ENCODE measurements around the gene APLP2.

Gene APLP2

DNA sequence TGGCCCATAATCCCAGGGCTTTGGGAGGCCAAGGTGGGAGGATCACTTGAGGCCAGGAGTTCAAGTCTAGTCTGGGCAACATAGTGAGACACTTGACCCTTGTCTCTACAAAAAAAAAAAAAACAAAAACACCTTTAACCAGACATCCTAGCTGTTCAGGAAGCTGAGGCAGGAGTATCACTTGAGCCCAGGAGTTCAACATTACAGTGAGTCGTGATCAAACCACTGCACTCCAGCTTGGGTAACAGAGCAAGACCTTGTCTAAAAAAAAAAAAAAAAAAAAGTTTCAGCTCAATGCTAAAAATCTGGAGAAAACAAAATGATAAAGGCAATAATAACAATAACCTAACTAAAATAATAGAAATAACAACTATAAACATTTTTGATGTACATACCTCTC lies 22.6 kb upstream of the APLP2 start:
- no peak for DNase-seq (ENCODE audit: extremely low read depth, insufficient read length)
- Histone ChIP-seq H3K36me3 (ENCODE audit: control insufficient read depth, insufficient read depth, low read length) (no peaks in the 10 kb centered on the region), H3K4me3 (replicated peaks; ENCODE audit: low read depth, low read length) (no peak overlapping the region), H3K27me3 (replicated peaks; ENCODE audit: control insufficient read depth, insufficient read depth, low read length) (no peaks in the 10 kb centered on the region)
- TF ChIP-seq, protein P1, sequence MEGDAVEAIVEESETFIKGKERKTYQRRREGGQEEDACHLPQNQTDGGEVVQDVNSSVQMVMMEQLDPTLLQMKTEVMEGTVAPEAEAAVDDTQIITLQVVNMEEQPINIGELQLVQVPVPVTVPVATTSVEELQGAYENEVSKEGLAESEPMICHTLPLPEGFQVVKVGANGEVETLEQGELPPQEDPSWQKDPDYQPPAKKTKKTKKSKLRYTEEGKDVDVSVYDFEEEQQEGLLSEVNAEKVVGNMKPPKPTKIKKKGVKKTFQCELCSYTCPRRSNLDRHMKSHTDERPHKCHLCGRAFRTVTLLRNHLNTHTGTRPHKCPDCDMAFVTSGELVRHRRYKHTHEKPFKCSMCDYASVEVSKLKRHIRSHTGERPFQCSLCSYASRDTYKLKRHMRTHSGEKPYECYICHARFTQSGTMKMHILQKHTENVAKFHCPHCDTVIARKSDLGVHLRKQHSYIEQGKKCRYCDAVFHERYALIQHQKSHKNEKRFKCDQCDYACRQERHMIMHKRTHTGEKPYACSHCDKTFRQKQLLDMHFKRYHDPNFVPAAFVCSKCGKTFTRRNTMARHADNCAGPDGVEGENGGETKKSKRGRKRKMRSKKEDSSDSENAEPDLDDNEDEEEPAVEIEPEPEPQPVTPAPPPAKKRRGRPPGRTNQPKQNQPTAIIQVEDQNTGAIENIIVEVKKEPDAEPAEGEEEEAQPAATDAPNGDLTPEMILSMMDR (IDR thresholded peaks at IDR 0.05; ENCODE audit: insufficient read depth, low read length, poor library complexity, severe bottlenecking): no peak

DNA sequence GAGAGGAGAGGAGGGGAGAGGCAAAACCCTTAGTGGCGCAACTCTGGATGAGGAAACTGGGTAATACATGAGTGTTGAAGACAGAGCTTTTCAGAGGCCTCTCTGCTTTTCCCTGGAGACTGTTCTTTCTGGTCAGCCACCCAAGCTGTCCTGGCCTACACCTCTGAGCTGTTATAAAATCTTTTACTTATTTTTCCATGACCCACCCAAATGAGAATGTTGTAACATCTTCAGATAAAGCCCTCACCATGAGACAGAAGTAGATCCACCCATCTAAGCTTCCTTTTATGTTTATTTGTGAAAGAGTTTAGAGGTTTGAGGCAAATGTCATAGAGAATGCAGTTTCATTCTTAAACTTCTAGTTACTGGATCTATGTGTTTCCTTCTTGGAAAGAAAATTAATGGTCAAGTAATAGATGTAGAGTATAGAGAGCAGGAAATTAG lies 20.3 kb upstream of the APLP2 start:
- TF ChIP-seq, protein P1 (IDR thresholded peaks at IDR 0.05; ENCODE audit: insufficient read depth, low read length, poor library complexity, severe bottlenecking): no peak
- no peaks in the 10 kb centered on the region for H3K27me3 ChIP-seq (replicated peaks; ENCODE audit: control insufficient read depth, insufficient read depth, low read length)
- no peak for DNase-seq (ENCODE audit: extremely low read depth, insufficient read length)
- H3K4me3 ChIP-seq (replicated peaks; ENCODE audit: low read depth, low read length): no peak overlapping the region
- H3K36me3 ChIP-seq (ENCODE audit: control insufficient read depth, insufficient read depth, low read length): no peaks in the 10 kb centered on the region

DNA sequence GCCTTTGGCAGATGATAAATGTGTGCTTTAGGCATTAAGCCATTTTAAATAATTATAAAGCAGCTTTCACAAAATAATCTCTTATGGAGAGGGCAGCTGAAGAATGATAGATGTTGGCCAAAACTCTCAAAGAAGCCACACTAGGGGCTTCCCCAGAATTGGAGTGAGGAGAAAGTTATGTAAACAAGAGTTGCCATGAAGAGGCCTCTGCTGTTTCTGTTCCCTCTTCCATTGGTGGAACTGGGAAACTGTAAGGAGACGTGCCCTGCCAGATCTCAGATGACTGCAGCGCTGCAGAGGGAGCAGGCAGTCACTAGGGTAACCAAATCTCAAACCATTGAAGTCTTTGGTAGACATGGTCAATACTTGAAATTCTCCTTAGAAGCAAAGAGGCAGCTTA lies 19.4 kb upstream of the APLP2 start:
- Histone ChIP-seq H3K4me3 (replicated peaks; ENCODE audit: low read depth, low read length) (no peak overlapping the region), H3K27me3 (replicated peaks; ENCODE audit: control insufficient read depth, insufficient read depth, low read length) (no peaks in the 10 kb centered on the region), H3K36me3 (ENCODE audit: control insufficient read depth, insufficient read depth, low read length) (no peaks in the 10 kb centered on the region)
- TF ChIP-seq, protein P1 (IDR thresholded peaks at IDR 0.05; ENCODE audit: insufficient read depth, low read length, poor library complexity, severe bottlenecking): no peak
- DNase-seq (ENCODE audit: extremely low read depth, insufficient read length): no peak

DNA sequence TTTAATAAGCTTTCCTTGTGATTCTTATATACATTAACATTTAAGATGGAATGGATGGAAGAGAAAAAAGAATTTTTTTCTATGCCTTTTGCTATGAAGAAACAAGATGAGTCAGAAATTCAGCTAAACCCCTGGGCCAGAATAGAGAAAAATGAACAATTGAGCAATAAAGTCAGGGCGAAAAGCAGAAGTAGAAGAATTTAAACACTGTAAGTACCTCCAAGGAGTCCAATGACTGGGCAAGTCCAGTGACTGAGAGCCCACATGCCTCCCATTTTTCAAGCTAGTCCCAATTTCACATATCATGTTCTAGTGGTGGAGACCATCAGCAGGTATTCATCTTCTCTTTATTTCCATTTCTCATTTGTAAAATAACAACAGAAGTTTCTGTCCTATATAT lies 18.6 kb upstream of the APLP2 start:
- Histone ChIP-seq H3K4me3 (replicated peaks; ENCODE audit: low read depth, low read length) (no peak overlapping the region), H3K27me3 (replicated peaks; ENCODE audit: control insufficient read depth, insufficient read depth, low read length) (no peaks in the 10 kb centered on the region), H3K36me3 (ENCODE audit: control insufficient read depth, insufficient read depth, low read length) (no peaks in the 10 kb centered on the region)
- TF ChIP-seq, protein P1 (IDR thresholded peaks at IDR 0.05; ENCODE audit: insufficient read depth, low read length, poor library complexity, severe bottlenecking): no peak
- no peak for DNase-seq (ENCODE audit: extremely low read depth, insufficient read length)

DNA sequence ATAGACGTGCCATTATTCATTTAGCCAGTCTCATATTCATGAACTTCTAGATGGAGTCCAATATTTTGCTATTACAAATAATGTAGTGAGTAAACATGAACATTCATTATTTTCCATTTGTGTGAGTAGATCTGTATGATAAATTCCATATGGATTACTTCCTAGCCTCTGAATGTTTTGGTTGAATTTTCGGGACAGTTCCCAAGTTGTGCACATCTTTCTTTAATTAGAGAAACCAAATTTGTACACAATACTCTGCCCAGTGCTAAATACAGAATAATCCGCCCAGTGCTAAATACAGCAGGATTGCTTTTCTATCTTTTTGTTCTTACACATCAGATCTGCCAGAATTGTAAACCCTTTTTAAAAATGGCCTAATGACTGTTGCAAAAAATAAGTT lies 17.1 kb upstream of the APLP2 start:
- DNase-seq (ENCODE audit: extremely low read depth, insufficient read length): no peak

More for the DNA sequence above, 17.1 kb upstream of the APLP2 start:
- Histone ChIP-seq H3K27me3 (replicated peaks; ENCODE audit: control insufficient read depth, insufficient read depth, low read length) (no peaks in the 10 kb centered on the region), H3K4me3 (replicated peaks; ENCODE audit: low read depth, low read length) (no peak overlapping the region), H3K36me3 (ENCODE audit: control insufficient read depth, insufficient read depth, low read length) (no peaks in the 10 kb centered on the region)
- TF ChIP-seq, protein P1 (IDR thresholded peaks at IDR 0.05; ENCODE audit: insufficient read depth, low read length, poor library complexity, severe bottlenecking): no peak

Data from GM06990 (cell line).